HCT116 (cell line): ENCODE data around the gene S1PR2. TPM values are rescaled to one million over a fixed set of nuclear protein-coding genes. Genes with fewer than 3 reads are reported as not detected.

Experiments used
- ATAC-seq: fragments of 200-7000 bp; cut with Tn5 transposase; 2 replicates; pipeline ENCODE4 v1.9.1; 2020; ENCODE audit warnings: mild to moderate bottlenecking, moderate library complexity
- BruUV-seq: library from RNA; stranded (reverse); fragments of 400-500 nt; replicated peaks from 2 replicates; lab custom pipeline; 2021; lab: Mats Ljungman, UMichigan
- CTCF ChIA-PET: fragments of 300-600 bp; sonication (Branson Sonifier 250); formaldehyde crosslinking; loops from one replicate; lab custom pipeline; 2021; ENCODE audit warnings: antibody characterized with exemption; lab: Charles Lee
- POLR2A ChIA-PET: fragments of 300-600, 350-600 bp; sonication (Branson Sonifier 250); formaldehyde crosslinking; loops from one replicate; lab custom pipeline; 2021; ENCODE audit warnings: antibody characterized with exemption; lab: Charles Lee
- RAD21 ChIA-PET, 2 experiments: fragments of 300-600 bp; sonication (Branson Sonifier 250); formaldehyde crosslinking; loops; one replicate each; lab custom pipeline; 2023; ENCODE audit warnings: low total read pairs in 2 of 2; ENCODE audit not compliant: uncharacterized antibody in 2 of 2, unreplicated experiment in 2 of 2, low non-redundant PET in 1 of 2; lab: Charles Lee
- DNase-seq: peaks from one replicate; pipeline ENCODE4 v3.0.0-alpha.2; 2010; ENCODE audit warnings: low read depth, low spot score
- H2AFZ ChIP-seq: fragments of 200-600 bp; shearing (Covaris generic), sonication (generic); 2 replicates; pipeline ENCODE4 v1.6.1; 2017; ENCODE audit warnings: low read depth, mixed run types, mixed read lengths, antibody characterized with exemption, low read length; ENCODE audit not compliant: poor library complexity, severe bottlenecking
- H3K27ac ChIP-seq: 2 replicates; pipeline ENCODE4 v1.5.1; 2012; ENCODE audit warnings: low read depth, low read length
- H3K27me3 ChIP-seq: fragments of 200-600 bp; sonication (generic); 2 replicates; pipeline ENCODE4 v1.6.1; 2016; ENCODE audit warnings: mixed run types, low read length, mixed read lengths; ENCODE audit not compliant: insufficient read depth
- H3K36me3 ChIP-seq, 2 experiments: fragments of 200-500 bp in 1 of 2; fragments of 200-600 bp in 1 of 2; sonication (Bioruptor generic) in 1 of 2; sonication (generic) in 1 of 2; 2 replicates each; pipeline versions ENCODE4 v1.5.1 to v1.6.1; 2014 to 2016; ENCODE audit warnings: low read length in 2 of 2, inconsistent platforms in 1 of 2, mixed read lengths in 1 of 2, mixed run types in 1 of 2; ENCODE audit not compliant: insufficient read depth in 2 of 2, control insufficient read depth in 1 of 2
- H3K4me1 ChIP-seq, 2 experiments: fragments of 200-600 bp in 1 of 2; sonication (generic) in 1 of 2; 2 replicates each; pipeline versions ENCODE4 v1.5.1 to v1.6.1; 2012 to 2017; ENCODE audit warnings: low read length in 2 of 2, inconsistent platforms in 1 of 2, mild to moderate bottlenecking in 1 of 2, mixed read lengths in 1 of 2, mixed run types in 1 of 2, moderate library complexity in 1 of 2; ENCODE audit not compliant: insufficient read depth in 2 of 2, control insufficient read depth in 1 of 2
- H3K4me2 ChIP-seq: fragments of 200-600 bp; sonication (generic); 2 replicates; pipeline ENCODE4 v1.6.1; 2017; ENCODE audit warnings: mixed run types, low read length, mixed read lengths
- H3K4me3 ChIP-seq, 2 experiments: fragments of 200-600 bp in 1 of 2; sonication (generic) in 1 of 2; replicated peaks in 1 of 2; 2 replicates each; pipeline ENCODE4 v1.5.1; 2011 to 2016; ENCODE audit warnings: low read length in 2 of 2, control low read depth in 1 of 2, low read depth in 1 of 2, mild to moderate bottlenecking in 1 of 2, mixed read lengths in 1 of 2, mixed run types in 1 of 2
- H3K79me2 ChIP-seq: fragments of 200-600 bp; sonication (generic); 2 replicates; pipeline ENCODE4 v1.6.1; 2017; ENCODE audit warnings: mild to moderate bottlenecking, mixed run types, low read length, moderate library complexity, mixed read lengths; ENCODE audit not compliant: insufficient read depth
- H3K9ac ChIP-seq: fragments of 200-600 bp; sonication (generic); 2 replicates; pipeline ENCODE4 v1.6.1; 2016; ENCODE audit warnings: low read length, mixed read lengths
- H3K9me2 ChIP-seq: fragments of 200-600 bp; sonication (generic), shearing (Covaris generic); 2 replicates; pipeline ENCODE4 v1.6.1; 2017; ENCODE audit warnings: mixed run types, mild to moderate bottlenecking, moderate library complexity; ENCODE audit not compliant: insufficient read depth
- H3K9me3 ChIP-seq, 2 experiments: fragments of 200-500 bp in 1 of 2; fragments of 200-600 bp in 1 of 2; sonication (Bioruptor generic) in 1 of 2; sonication (generic) in 1 of 2; 2 replicates each; pipeline ENCODE4 v1.6.1; 2014 to 2017; ENCODE audit warnings: low read length in 2 of 2, mixed read lengths in 2 of 2, inconsistent platforms in 1 of 2, low read depth in 1 of 2, mild to moderate bottlenecking in 1 of 2, mixed run types in 1 of 2, moderate library complexity in 1 of 2; ENCODE audit not compliant: control insufficient read depth in 1 of 2, insufficient read depth in 1 of 2
- H4K20me1 ChIP-seq: fragments of 200-600 bp; sonication (generic), shearing (Covaris generic); 2 replicates; pipeline ENCODE4 v1.6.1; 2017; ENCODE audit warnings: mixed run types, mild to moderate bottlenecking, moderate library complexity; ENCODE audit not compliant: insufficient read depth
- ATF3 ChIP-seq: IDR thresholded peaks from 2 replicates; pipeline ENCODE4 v1.6.1; 2012
- CEBPB ChIP-seq: IDR thresholded peaks from 2 replicates; pipeline ENCODE4 v1.6.1; 2012; ENCODE audit warnings: low read depth
- EGR1 ChIP-seq: IDR thresholded peaks from 2 replicates; pipeline ENCODE4 v1.6.1; 2012; ENCODE audit warnings: low read depth
- ELF1 ChIP-seq: IDR thresholded peaks from 2 replicates; pipeline ENCODE4 v1.6.1; 2012; ENCODE audit warnings: low read depth, borderline replicate concordance
- EZH2 ChIP-seq: fragments of 200-600 bp; sonication (generic); IDR thresholded peaks from 2 replicates; pipeline ENCODE4 v1.6.1; 2017; ENCODE audit warnings: antibody characterized with exemption, mixed run types
- EZH2phosphoT487 ChIP-seq: fragments of 200-600 bp; IDR thresholded peaks from 2 replicates; pipeline ENCODE4 v1.6.1; 2018; ENCODE audit warnings: antibody characterized with exemption, borderline replicate concordance
- JUND ChIP-seq: IDR thresholded peaks from 2 replicates; pipeline ENCODE4 v1.6.1; 2012
- MAX ChIP-seq: IDR thresholded peaks from 2 replicates; pipeline ENCODE4 v1.6.1; 2012
- POLR2A ChIP-seq: IDR thresholded peaks from 2 replicates; pipeline ENCODE4 v1.7.0; 2011; ENCODE audit warnings: borderline replicate concordance; ENCODE audit not compliant: insufficient read depth, insufficient read length; ENCODE audit errors: extremely low read depth
- POLR2AphosphoS5 ChIP-seq: IDR thresholded peaks from 2 replicates; pipeline ENCODE4 v1.6.1; 2011; ENCODE audit warnings: mild to moderate bottlenecking, low read depth, low read length, moderate library complexity
- RAD21 ChIP-seq: IDR thresholded peaks from 2 replicates; pipeline ENCODE4 v1.6.1; 2012; ENCODE audit warnings: low read depth, mild to moderate bottlenecking
- SRF ChIP-seq: IDR thresholded peaks from 2 replicates; pipeline ENCODE4 v1.6.1; 2012; ENCODE audit warnings: low read depth
- ZBTB33 ChIP-seq: IDR thresholded peaks from 2 replicates; pipeline ENCODE4 v1.6.1; 2011; ENCODE audit warnings: mild to moderate bottlenecking, low read length, moderate library complexity; ENCODE audit not compliant: insufficient replicate concordance; ENCODE audit errors: extremely low read depth
- ZNF274 ChIP-seq: fragments of 200-500 bp; sonication (Bioruptor generic); IDR thresholded peaks from 2 replicates; pipeline ENCODE4 v1.6.1; 2014; ENCODE audit warnings: mild to moderate bottlenecking, low read depth, low read length, inconsistent platforms
- intact Hi-C: fragments of 100-400 bp; cut with micrococcal nuclease; formaldehyde crosslinking; loops from 2 replicates; pipeline ENCODE4 v1.10.0; 2022
- total RNA-seq: library from RNA; stranded (reverse); gene quantifications from one replicate; pipeline ENCODE4 v1.2.1, GENCODE V29; 2021; ENCODE audit not compliant: unreplicated experiment
- TF ChIP-seq, protein P1 (sequence below), 3 experiments: fragments of 200-600 bp in 1 of 3; sonication (generic) in 1 of 3; IDR thresholded peaks in 2 of 3; conservative IDR thresholded peaks in 1 of 3; 2 replicates each; pipeline ENCODE4 v1.5.1; 2012 to 2017; ENCODE audit warnings: low read depth in 2 of 3, low read length in 2 of 3, antibody characterized with exemption in 1 of 3, borderline replicate concordance in 1 of 3, control low read depth in 1 of 3, mild to moderate bottlenecking in 1 of 3, mixed read lengths in 1 of 3, mixed run types in 1 of 3, moderate library complexity in 1 of 3; ENCODE audit not compliant: insufficient read depth in 1 of 3

The S1PR2 gene
- total RNA-seq, 1 experiment from 2014 or later, result 6.1 TPM

GRCh38 chr19:10268071-10268470 is 36.9 kb upstream of the S1PR2 start (continued):
- TF ChIP-seq ZNF274 (no peak), JUND (no peak), SRF (no peak), POLR2A (no peak), RAD21 (no peak), ZBTB33 (no peak)

DNA sequence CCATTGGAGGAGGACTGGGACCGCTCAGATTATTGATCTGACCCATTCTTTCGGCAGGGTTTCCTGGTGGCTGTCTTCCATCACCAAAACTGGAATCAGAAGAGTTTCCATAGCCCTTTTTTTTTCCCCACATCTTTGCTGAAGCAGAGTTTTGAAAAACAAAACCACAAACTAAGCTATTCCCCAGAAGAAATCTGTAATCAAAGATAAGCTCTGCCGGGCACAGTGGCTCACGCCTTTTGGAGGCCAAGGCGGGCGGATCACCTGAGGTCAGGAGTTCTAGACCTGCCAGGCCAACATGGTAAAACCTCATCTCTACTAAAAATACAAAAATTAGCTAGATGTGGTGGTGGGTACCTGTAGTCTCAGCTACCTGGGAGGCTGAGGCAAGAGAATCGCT is 35.6 kb upstream of the S1PR2 start:
- Histone ChIP-seq H2AFZ (no peak overlapping the region), H3K9me2 (no peaks in the 10 kb centered on the region), H3K27me3 (no peaks in the 10 kb centered on the region), H3K79me2 (no peaks in the 10 kb centered on the region), H3K4me1 (peaks cover 11 to 24% of the 10 kb centered on the region in 2 experiments), H3K36me3 (no peaks in the 10 kb centered on the region), H3K27ac (no peak overlapping the region), H3K9me3 (no peaks in the 10 kb centered on the region), H4K20me1 (no peaks in the 10 kb centered on the region), H3K4me2 (no peak overlapping the region), H3K4me3 (no peak overlapping the region), H3K9ac (no peak overlapping the region)
- DNase-seq (no peak), ATAC-seq (no peak)
- ChIA-PET POLR2A (no interaction called here), CTCF (interaction anchor here (2.0 to 7.2 kb wide), 2 partner anchors 7 to 122 kb away, joined by 12 to 131 read pairs; no protein-coding TSS in a partner anchor), RAD21 (no interaction called here)
- intact Hi-C loops, result no loop called here
- BruUV-seq, result no TSS peak
- TF ChIP-seq EZH2phosphoT487 (no peak), RAD21 (no peak), ELF1 (no peak), ZBTB33 (no peak), SRF (no peak), EGR1 (no peak), ATF3 (no peak), MAX (no peak), POLR2AphosphoS5 (no peak), EZH2 (no peak), ZNF274 (no peak), CEBPB (no peak), JUND (no peak)
- TF ChIP-seq, protein P1, sequence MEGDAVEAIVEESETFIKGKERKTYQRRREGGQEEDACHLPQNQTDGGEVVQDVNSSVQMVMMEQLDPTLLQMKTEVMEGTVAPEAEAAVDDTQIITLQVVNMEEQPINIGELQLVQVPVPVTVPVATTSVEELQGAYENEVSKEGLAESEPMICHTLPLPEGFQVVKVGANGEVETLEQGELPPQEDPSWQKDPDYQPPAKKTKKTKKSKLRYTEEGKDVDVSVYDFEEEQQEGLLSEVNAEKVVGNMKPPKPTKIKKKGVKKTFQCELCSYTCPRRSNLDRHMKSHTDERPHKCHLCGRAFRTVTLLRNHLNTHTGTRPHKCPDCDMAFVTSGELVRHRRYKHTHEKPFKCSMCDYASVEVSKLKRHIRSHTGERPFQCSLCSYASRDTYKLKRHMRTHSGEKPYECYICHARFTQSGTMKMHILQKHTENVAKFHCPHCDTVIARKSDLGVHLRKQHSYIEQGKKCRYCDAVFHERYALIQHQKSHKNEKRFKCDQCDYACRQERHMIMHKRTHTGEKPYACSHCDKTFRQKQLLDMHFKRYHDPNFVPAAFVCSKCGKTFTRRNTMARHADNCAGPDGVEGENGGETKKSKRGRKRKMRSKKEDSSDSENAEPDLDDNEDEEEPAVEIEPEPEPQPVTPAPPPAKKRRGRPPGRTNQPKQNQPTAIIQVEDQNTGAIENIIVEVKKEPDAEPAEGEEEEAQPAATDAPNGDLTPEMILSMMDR (IDR thresholded peaks at IDR 0.05 in 2 of 3, conservative IDR thresholded peaks at IDR 0.05 in 1 of 3; ENCODE audit: borderline replicate concordance in 1 of 3, insufficient read depth in 1 of 3, low read depth in 2 of 3, low read length in 2 of 3), result no peak
